Ectodermal cell (in vitro differentiated cells): Measurements from ENCODE around the gene SCRN1.
A peak's percentile ranks its signal among the peaks of the same experiment; 100 is the strongest.

Experiments
- H3K27ac ChIP-seq: 2 replicates; pipeline ENCODE4 v1.7.0; 2013; ENCODE audit warnings: mild to moderate bottlenecking, low read depth, low read length; ENCODE audit not compliant: insufficient read depth, poor library complexity, severe bottlenecking
- H3K27me3 ChIP-seq: 2 replicates; pipeline ENCODE4 v1.7.0; 2013; ENCODE audit warnings: mild to moderate bottlenecking, low read length; ENCODE audit not compliant: insufficient read depth, control insufficient read depth, poor library complexity, severe bottlenecking
- H3K36me3 ChIP-seq: one replicate; pipeline ENCODE4 v1.7.0; 2013; ENCODE audit warnings: low read length; ENCODE audit not compliant: control insufficient read depth, insufficient read depth
- H3K4me1 ChIP-seq: one replicate; pipeline ENCODE4 v1.7.0; 2013; ENCODE audit warnings: low read length; ENCODE audit not compliant: control insufficient read depth, insufficient read depth
- H3K4me3 ChIP-seq: 2 replicates; pipeline ENCODE4 v1.7.0; 2013; ENCODE audit warnings: low read depth, low read length, control low read depth; ENCODE audit not compliant: insufficient read depth
- H3K9me3 ChIP-seq: 2 replicates; pipeline ENCODE4 v1.7.0; 2013; ENCODE audit warnings: mild to moderate bottlenecking, low read length, moderate library complexity; ENCODE audit not compliant: control insufficient read depth
- WGBS, 2 experiments: methylation state at CpG; one replicate each; pipeline ENCODE4 v1.1.7; 2013; ENCODE audit warnings: missing lambda C conversion rate in 2 of 2; 5-methylcytosine and 5-hydroxymethylcytosine counted together

SCRN1 gene

GRCh38 chr7:29884399-29885272, 105.0 kb downstream of the SCRN1 start:
- peaks cover 14% of the 10 kb centered on the region for H3K27me3 ChIP-seq
- H3K27ac ChIP-seq, result no peak overlapping the region
- WGBS, 2 experiments, result 44 to 45% methylated on average over 28 of the region's 28 CpGs
- H3K4me3 ChIP-seq, result peak overlapping the region; percentile 39
- no peaks in the 10 kb centered on the region for H3K9me3 ChIP-seq
- no peaks in the 10 kb centered on the region for H3K36me3 ChIP-seq
- no peaks in the 10 kb centered on the region for H3K4me1 ChIP-seq

- no peak overlapping the region for H3K27ac ChIP-seq
- H3K4me1 ChIP-seq, result no peaks in the 10 kb centered on the region
- H3K27me3 ChIP-seq, result peaks cover 14% of the 10 kb centered on the region
- no peaks in the 10 kb centered on the region for H3K36me3 ChIP-seq
- 21 to 29% methylated on average over 36 to 39 of the region's 46 CpGs for WGBS, 2 experiments
- H3K4me3 ChIP-seq, result peak overlapping the region; percentile 39
- H3K9me3 ChIP-seq, result no peaks in the 10 kb centered on the region
Observed at GRCh38 chr7:29883462-29884398, 105.9 kb downstream of the SCRN1 start.

GRCh38 chr7:29882481-29882880, 107.1 kb downstream of the SCRN1 start:
- Histone ChIP-seq H3K27ac (no peak overlapping the region), H3K36me3 (no peaks in the 10 kb centered on the region), H3K9me3 (no peaks in the 10 kb centered on the region), H3K4me3 (no peak overlapping the region), H3K27me3 (peaks cover 14% of the 10 kb centered on the region), H3K4me1 (no peaks in the 10 kb centered on the region)
- WGBS, 2 experiments, result 93 to 94% methylated on average over 1 of the region's 1 CpG

- H3K4me1 ChIP-seq, result no peaks in the 10 kb centered on the region
- peaks cover 14% of the 10 kb centered on the region for H3K27me3 ChIP-seq
- H3K9me3 ChIP-seq, result no peaks in the 10 kb centered on the region
- WGBS, 2 experiments, result 23 to 26% methylated on average over 7 of the region's 7 CpGs
- H3K27ac ChIP-seq, result no peak overlapping the region
- no peaks in the 10 kb centered on the region for H3K36me3 ChIP-seq
- H3K4me3 ChIP-seq, result no peak overlapping the region
Observed at GRCh38 chr7:29881724-29882123, 107.9 kb downstream of the SCRN1 start.

GRCh38 chr7:29879609-29880008, 110.0 kb downstream of the SCRN1 start:
- Histone ChIP-seq H3K36me3 (no peaks in the 10 kb centered on the region), H3K4me3 (no peak overlapping the region), H3K4me1 (no peaks in the 10 kb centered on the region), H3K27me3 (peaks cover 14% of the 10 kb centered on the region), H3K9me3 (no peaks in the 10 kb centered on the region), H3K27ac (no peak overlapping the region)
- WGBS, 2 experiments, result 80 to 100% methylated on average over 2 of the region's 2 CpGs

- WGBS, 2 experiments, result 92 to 93% methylated on average over 5 of the region's 5 CpGs
Observed at GRCh38 chr7:29878081-29878688, 111.4 kb downstream of the SCRN1 start.

GRCh38 chr7:29877196-29877595, 112.4 kb downstream of the SCRN1 start:
- WGBS, 2 experiments, result 95 to 100% methylated on average over 3 of the region's 3 CpGs
- Histone ChIP-seq H3K4me1 (no peaks in the 10 kb centered on the region), H3K9me3 (no peaks in the 10 kb centered on the region), H3K36me3 (no peaks in the 10 kb centered on the region), H3K4me3 (no peak overlapping the region), H3K27me3 (peaks cover 2% of the 10 kb centered on the region), H3K27ac (no peak overlapping the region)

More at GRCh38 chr7:29878081-29878688, 111.4 kb downstream of the SCRN1 start:
- H3K4me1 ChIP-seq, result no peaks in the 10 kb centered on the region
- no peaks in the 10 kb centered on the region for H3K36me3 ChIP-seq
- no peak overlapping the region for H3K4me3 ChIP-seq
- H3K9me3 ChIP-seq, result no peaks in the 10 kb centered on the region
- H3K27me3 ChIP-seq, result peaks cover 9% of the 10 kb centered on the region
- no peak overlapping the region for H3K27ac ChIP-seq

GRCh38 chr7:29875741-29876140, 113.9 kb downstream of the SCRN1 start:
- H3K4me3 ChIP-seq, result no peak overlapping the region
- H3K9me3 ChIP-seq, result no peaks in the 10 kb centered on the region
- H3K36me3 ChIP-seq, result no peaks in the 10 kb centered on the region
- no peaks in the 10 kb centered on the region for H3K4me1 ChIP-seq
- 92 to 93% methylated on average over 13 of the region's 13 CpGs for WGBS, 2 experiments
- no peaks in the 10 kb centered on the region for H3K27me3 ChIP-seq
- H3K27ac ChIP-seq, result no peak overlapping the region

GRCh38 chr7:29873644-29874294, 115.8 kb downstream of the SCRN1 start:
- WGBS, 2 experiments, result 92 to 97% methylated on average over 4 of the region's 4 CpGs
- no peaks in the 10 kb centered on the region for H3K27me3 ChIP-seq
- H3K4me1 ChIP-seq, result no peaks in the 10 kb centered on the region
- H3K27ac ChIP-seq, result no peak overlapping the region
- H3K36me3 ChIP-seq, result no peaks in the 10 kb centered on the region
- no peak overlapping the region for H3K4me3 ChIP-seq
- H3K9me3 ChIP-seq, result no peaks in the 10 kb centered on the region
